ENCODE results near the gene SALL1. TPM values are rescaled to one million over a fixed set of nuclear protein-coding genes. Genes with fewer than 3 reads are reported as not detected.

Gene SALL1
- total and polyA plus RNA-seq, 9 of the 15 experiments (the other 6 are each of a cell fraction or from before 2014, with no cell fraction given), result not detected

- BruUV-seq (replicated peaks), result no TSS peak
- Histone ChIP-seq H3K36me3 (ENCODE audit: control insufficient read depth, insufficient read depth, low read length) (no peaks in the 10 kb centered on the region), H3K79me2 (ENCODE audit: control insufficient read depth, insufficient read depth, low read length) (no peaks in the 10 kb centered on the region), H3K9ac (ENCODE audit: insufficient read depth in 1 of 2, low read depth in 2 of 2, low read length in 2 of 2) (no peak overlapping the region), H3K4me1 (replicated peaks in 1 of 2; ENCODE audit: control insufficient read depth in 2 of 2, insufficient read depth in 2 of 2, low read length in 2 of 2) (no peaks in the 10 kb centered on the region), H3K9me3 (replicated peaks; ENCODE audit: control insufficient read depth, insufficient read depth, low read depth, low read length) (no peaks in the 10 kb centered on the region), H2AFZ (ENCODE audit: low read depth, low read length) (no peak overlapping the region), H3K4me2 (ENCODE audit: insufficient read depth, low read length) (no peak overlapping the region), H3K27ac (ENCODE audit: extremely low read depth, low read depth, low read length) (no peak overlapping the region), H3K27me3 (ENCODE audit: control insufficient read depth in 2 of 2, insufficient read depth in 2 of 2, low read length in 2 of 2) (no peaks in the 10 kb centered on the region), H3K9me1 (ENCODE audit: control insufficient read depth, insufficient read depth, low read length) (no peaks in the 10 kb centered on the region), H3K4me3 (no peak overlapping the region), H4K20me1 (replicated peaks; ENCODE audit: control insufficient read depth, insufficient read depth, low read length) (no peaks in the 10 kb centered on the region)
- WGBS (ENCODE audit: insufficient coverage, low coverage, missing lambda C conversion rate), result 0% methylated on average over 2 of the region's 2 CpGs
- FAIRE-seq (no peak), DNase-seq (ENCODE audit: extremely low read depth in 1 of 4, low spot score in 3 of 4) (no peak), ATAC-seq (no peak)
- POLR2A ChIA-PET, result no interaction called here
- TF ChIP-seq CEBPB (tag; IDR thresholded peaks at IDR 0.05) (peak; percentile 63), CEBPG (CRISPR knock-in tag; IDR thresholded peaks at IDR 0.05) (no peak), CEBPG (tag; conservative IDR thresholded peaks at IDR 0.05 in 1 of 2, IDR thresholded peaks at IDR 0.05 in 1 of 2) (0 out of 4 replicates have a peak, but pooled peaks of 1 of the 2 experiments have one; percentile 24), SNRNP70 (optimal IDR thresholded peaks at IDR 0.05; ENCODE audit: low read depth, low read length) (no peak)
- CTCF ChIA-PET (ENCODE audit: low intra/inter-chr PET ratio), result no interaction called here
- in situ Hi-C loops (cut with MboI) (no loop called here), intact Hi-C loops (cut with micrococcal nuclease) (no loop called here)
Measured at GRCh38 chr16:51164574-51164973, 13.5 kb upstream of the SALL1 start.

- Histone ChIP-seq H3K27ac (ENCODE audit: extremely low read depth, low read depth, low read length) (no peak overlapping the region), H4K20me1 (replicated peaks; ENCODE audit: control insufficient read depth, insufficient read depth, low read length) (no peaks in the 10 kb centered on the region), H3K9ac (ENCODE audit: insufficient read depth in 1 of 2, low read depth in 2 of 2, low read length in 2 of 2) (no peak overlapping the region), H3K27me3 (ENCODE audit: control insufficient read depth in 2 of 2, insufficient read depth in 2 of 2, low read length in 2 of 2) (no peaks in the 10 kb centered on the region), H3K36me3 (ENCODE audit: control insufficient read depth, insufficient read depth, low read length) (no peaks in the 10 kb centered on the region), H2AFZ (ENCODE audit: low read depth, low read length) (no peak overlapping the region), H3K4me1 (replicated peaks in 1 of 2; ENCODE audit: control insufficient read depth in 2 of 2, insufficient read depth in 2 of 2, low read length in 2 of 2) (no peaks in the 10 kb centered on the region), H3K4me2 (ENCODE audit: insufficient read depth, low read length) (no peak overlapping the region), H3K9me3 (replicated peaks; ENCODE audit: control insufficient read depth, insufficient read depth, low read depth, low read length) (no peaks in the 10 kb centered on the region), H3K79me2 (ENCODE audit: control insufficient read depth, insufficient read depth, low read length) (no peaks in the 10 kb centered on the region), H3K4me3 (no peak overlapping the region), H3K9me1 (ENCODE audit: control insufficient read depth, insufficient read depth, low read length) (no peaks in the 10 kb centered on the region)
- no TSS peak for BruUV-seq (replicated peaks)
- WGBS (ENCODE audit: insufficient coverage, low coverage, missing lambda C conversion rate), result 0% methylated on average over 6 of the region's 6 CpGs
- DNase-seq (ENCODE audit: extremely low read depth in 1 of 4, low spot score in 3 of 4), result no peak
- ChIA-PET CTCF (ENCODE audit: low intra/inter-chr PET ratio) (no interaction called here), POLR2A (no interaction called here)
- in situ Hi-C loops (cut with MboI) (no loop called here), intact Hi-C loops (cut with micrococcal nuclease) (no loop called here)
- TF ChIP-seq ZNF696 (CRISPR knock-in tag; conservative IDR thresholded peaks at IDR 0.05), result no peak
- no peak for TF ChIP-seq MECOM (CRISPR knock-in tag; IDR thresholded peaks at IDR 0.05)
- TF ChIP-seq SRSF9 (IDR thresholded peaks at IDR 0.05; ENCODE audit: borderline replicate concordance, low read depth, low read length), result no peak
- TF ChIP-seq ZNF431 (CRISPR knock-in tag; IDR thresholded peaks at IDR 0.05), result no peak
- TF ChIP-seq ID3 (CRISPR knock-in tag; IDR thresholded peaks at IDR 0.05), result no peak
- no peak for TF ChIP-seq ID3 (tag; IDR thresholded peaks at IDR 0.05)
- no peak for TF ChIP-seq PREB (CRISPR knock-in tag; IDR thresholded peaks at IDR 0.05)
- no peak for TF ChIP-seq CEBPB (tag; IDR thresholded peaks at IDR 0.05)
- FAIRE-seq, result no peak
- no peak for ATAC-seq
Measured at GRCh38 chr16:51163894-51164566, 13.0 kb upstream of the SALL1 start.

All from K562 (cell line).